Liver (tissue), 3 donors: ENCODE data around the gene GALNTL6.

Experiments
- CTCF ChIP-seq: fragments of 150-350 bp; IDR thresholded peaks from 2 replicates; pipeline ENCODE4 v1.5.1; 2017; ENCODE audit warnings: improper control_type of control experiment, low read depth, low read length; ENCODE audit not compliant: missing input control
- JUND ChIP-seq, 2 donors: IDR thresholded peaks; 2 replicates each; pipeline ENCODE4 v1.6.1; 2016; ENCODE audit warnings: antibody characterized with exemption in 2 of 2
- donor health status: healthy.
- donor health status: healthy.

- TF ChIP-seq CTCF, result no peak
- TF ChIP-seq JUND (IDR thresholded peaks at IDR 0.05), result no peak
Observed at GRCh38 chr4:172177382-172177781, 364.2 kb downstream of the GALNTL6 start.
